PC-3 (cell line): Measurements from ENCODE around the gene LRFN4. TPM values are rescaled to one million over a fixed set of nuclear protein-coding genes. Genes with fewer than 3 reads are reported as not detected.

Source experiments
- ATAC-seq: fragments of 200-7000 bp; cut with Tn5 transposase; 2 replicates; pipeline ENCODE4 v1.9.1; 2020; ENCODE audit warnings: mild to moderate bottlenecking, moderate library complexity
- BruUV-seq: library from RNA; stranded (reverse); fragments of 400-500 nt; replicated peaks from 2 replicates; lab custom pipeline; 2021; lab: Mats Ljungman, UMichigan
- CTCF ChIA-PET: fragments of 300-600 bp; sonication (Branson Sonifier 250); formaldehyde crosslinking; loops from one replicate; lab custom pipeline; 2022; ENCODE audit warnings: antibody characterized with exemption; lab: Charles Lee
- POLR2A ChIA-PET: fragments of 300-600 bp; sonication (Branson Sonifier 250); formaldehyde crosslinking; loops from one replicate; lab custom pipeline; 2022; ENCODE audit warnings: antibody characterized with exemption; ENCODE audit not compliant: unreplicated experiment; lab: Charles Lee
- DNase-seq: peaks from one replicate; pipeline ENCODE4 v3.0.0-alpha.2; 2015
- H2AFZ ChIP-seq: fragments of 300-600 bp; sonication (generic); 2 replicates; pipeline ENCODE4 v1.6.0; 2016; ENCODE audit warnings: antibody characterized with exemption, low read length
- H3F3A ChIP-seq: fragments of 300-600 bp; sonication (generic); one replicate; pipeline ENCODE4 v1.6.0; 2017; ENCODE audit warnings: antibody characterized with exemption, low read length, control low read depth, mild to moderate bottlenecking; ENCODE audit not compliant: unreplicated experiment
- H3K27ac ChIP-seq: fragments of 300-600 bp; sonication (generic); 2 replicates; pipeline ENCODE4 v1.5.1; 2016; ENCODE audit warnings: mild to moderate bottlenecking, low read length
- H3K27me3 ChIP-seq: fragments of 300-600 bp; sonication (generic); 2 replicates; pipeline ENCODE4 v1.6.1; 2016; ENCODE audit warnings: low read length, mixed read lengths
- H3K36me3 ChIP-seq: fragments of 300-600 bp; sonication (generic); 2 replicates; pipeline ENCODE4 v1.6.1; 2016; ENCODE audit warnings: low read depth, mixed run types, low read length, mixed read lengths
- H3K4me1 ChIP-seq: fragments of 300-600 bp; sonication (generic); 2 replicates; pipeline ENCODE4 v1.5.1; 2016; ENCODE audit warnings: low read length; ENCODE audit not compliant: insufficient read depth
- H3K4me2 ChIP-seq: fragments of 300-600 bp; sonication (generic); 2 replicates; pipeline ENCODE4 v1.6.0; 2016; ENCODE audit warnings: low read length
- H3K4me3 ChIP-seq: fragments of 300-600 bp; sonication (generic); 2 replicates; pipeline ENCODE4 v1.5.1; 2016; ENCODE audit warnings: mild to moderate bottlenecking, low read length, mixed read lengths
- H3K79me2 ChIP-seq: fragments of 300-600 bp; sonication (generic); 2 replicates; pipeline ENCODE4 v1.6.1; 2017; ENCODE audit warnings: low read length, mixed read lengths
- H3K9ac ChIP-seq: fragments of 300-600 bp; sonication (generic); 2 replicates; pipeline ENCODE4 v1.6.0; 2016; ENCODE audit warnings: mild to moderate bottlenecking, low read length
- H3K9me2 ChIP-seq: fragments of 300-600 bp; sonication (generic); replicated peaks from 2 replicates; pipeline ENCODE4 v1.6.1; 2016; ENCODE audit warnings: mixed run types, low read length, mixed read lengths
- H3K9me3 ChIP-seq: fragments of 300-600 bp; sonication (generic); 2 replicates; pipeline ENCODE4 v1.6.1; 2016; ENCODE audit warnings: low read length, mixed read lengths
- H4K20me1 ChIP-seq: fragments of 300-600 bp; sonication (generic); 2 replicates; pipeline ENCODE4 v1.6.1; 2016; ENCODE audit warnings: low read length, mixed read lengths
- CTCF ChIP-seq: fragments of 300-600 bp; sonication (generic); conservative IDR thresholded peaks from 2 replicates; pipeline ENCODE4 v1.5.1; 2017; ENCODE audit warnings: antibody characterized with exemption, low read depth, mild to moderate bottlenecking, low read length
- EZH2 ChIP-seq: fragments of 300-600 bp; sonication (generic); IDR thresholded peaks from one replicate; pipeline ENCODE4 v1.6.1; 2017; ENCODE audit warnings: antibody characterized with exemption, mild to moderate bottlenecking, low read length; ENCODE audit not compliant: unreplicated experiment
- EZH2phosphoT487 ChIP-seq: fragments of 300-600 bp; sonication (generic); IDR thresholded peaks from 2 replicates; pipeline ENCODE4 v1.6.1; 2018; ENCODE audit warnings: mild to moderate bottlenecking, antibody characterized with exemption, low read length, borderline replicate concordance
- intact Hi-C: fragments of 100-400 bp; cut with micrococcal nuclease; formaldehyde crosslinking; loops from 2 replicates; pipeline ENCODE4 v1.9.0; 2023
- total RNA-seq: library from RNA; depleted of rRNA; stranded (reverse); fragments of >200 nt; gene quantifications from 2 replicates; pipeline ENCODE4 v1.2.3, GENCODE V29; 2014

Gene LRFN4
- total RNA-seq, 1 experiment from 2014 or later: 64.4 TPM

DNA sequence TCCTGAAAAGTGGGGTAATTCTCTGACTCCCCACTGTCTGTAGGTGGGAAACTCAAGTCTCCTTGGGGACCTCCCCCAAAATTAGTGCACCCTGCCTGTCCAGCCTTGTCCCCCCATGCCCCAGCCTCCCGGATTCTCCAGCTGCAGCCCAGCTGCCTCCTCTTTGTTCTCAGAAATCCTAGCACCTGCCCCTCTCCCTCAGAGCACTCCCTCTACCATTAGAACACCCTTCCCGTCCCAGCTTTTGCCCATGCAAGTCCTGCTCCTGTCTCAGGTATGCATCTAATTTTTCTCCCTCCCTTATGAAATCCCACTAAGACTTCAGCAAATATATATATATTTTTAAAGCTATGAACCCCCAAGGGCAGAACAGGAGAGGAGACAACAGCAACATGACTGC lies 37.3 kb downstream of the LRFN4 start:
- H3K79me2 ChIP-seq: no peaks in the 10 kb centered on the region
- no peak for ATAC-seq
- H3K4me3 ChIP-seq: no peak overlapping the region
- H3K9me2 ChIP-seq: no peaks in the 10 kb centered on the region
- no TSS peak for BruUV-seq
- H3K9me3 ChIP-seq: no peaks in the 10 kb centered on the region
- no peak for DNase-seq
- H3F3A ChIP-seq: no peaks in the 10 kb centered on the region
- H4K20me1 ChIP-seq: no peaks in the 10 kb centered on the region
- no peak overlapping the region for H2AFZ ChIP-seq
- peaks cover 18% of the 10 kb centered on the region for H3K4me1 ChIP-seq
- CTCF ChIA-PET: no interaction called here
- no peak overlapping the region for H3K27ac ChIP-seq
- no peaks in the 10 kb centered on the region for H3K36me3 ChIP-seq
- intact Hi-C loops: loop anchor here (5.0 kb wide), 1 partner anchor 73 kb away; no protein-coding TSS in a partner anchor
- no peaks in the 10 kb centered on the region for H3K27me3 ChIP-seq
- POLR2A ChIA-PET: no interaction called here
- TF ChIP-seq EZH2 (no peak), EZH2phosphoT487 (no peak), CTCF (no peak)
- H3K4me2 ChIP-seq: no peak overlapping the region
- H3K9ac ChIP-seq: no peak overlapping the region

DNA sequence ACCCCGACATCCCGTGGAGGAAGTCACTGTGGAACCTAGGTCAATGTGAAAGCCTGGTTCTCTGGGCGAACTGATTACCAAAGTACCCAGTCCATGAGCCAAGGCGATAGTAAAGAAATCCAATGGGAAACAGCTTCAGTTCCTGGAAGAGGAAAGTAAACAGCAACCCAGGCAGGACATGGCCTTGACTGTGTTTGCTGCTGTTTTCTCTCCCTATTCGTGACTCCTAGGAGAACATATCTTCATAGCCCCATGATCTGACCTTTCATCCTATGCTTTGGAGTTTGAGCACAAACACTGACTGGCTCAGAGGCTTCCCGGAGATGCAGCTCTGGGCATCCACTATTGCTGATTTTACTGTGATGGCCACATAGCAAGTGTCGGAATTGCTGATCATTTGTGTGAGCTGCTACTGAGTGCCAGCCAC lies 45.1 kb downstream of the LRFN4 start:
- ChIA-PET CTCF (interaction anchor here (0.6 kb wide), 1 partner anchor 120 kb away, joined by 4 read pairs; no protein-coding TSS in a partner anchor), POLR2A (no interaction called here)
- Histone ChIP-seq H2AFZ (no peak overlapping the region), H4K20me1 (no peaks in the 10 kb centered on the region), H3K4me3 (no peak overlapping the region), H3K4me1 (peaks cover 40% of the 10 kb centered on the region), H3K4me2 (no peak overlapping the region), H3F3A (no peaks in the 10 kb centered on the region), H3K79me2 (peaks cover 11% of the 10 kb centered on the region), H3K36me3 (no peaks in the 10 kb centered on the region), H3K27me3 (no peaks in the 10 kb centered on the region), H3K9me2 (no peaks in the 10 kb centered on the region), H3K9ac (no peak overlapping the region), H3K27ac (no peak overlapping the region), H3K9me3 (no peaks in the 10 kb centered on the region)
- TF ChIP-seq CTCF (no peak), EZH2 (no peak), EZH2phosphoT487 (no peak)
- BruUV-seq: no TSS peak
- intact Hi-C loops: no loop called here
- DNase-seq (no peak), ATAC-seq (no peak)

DNA sequence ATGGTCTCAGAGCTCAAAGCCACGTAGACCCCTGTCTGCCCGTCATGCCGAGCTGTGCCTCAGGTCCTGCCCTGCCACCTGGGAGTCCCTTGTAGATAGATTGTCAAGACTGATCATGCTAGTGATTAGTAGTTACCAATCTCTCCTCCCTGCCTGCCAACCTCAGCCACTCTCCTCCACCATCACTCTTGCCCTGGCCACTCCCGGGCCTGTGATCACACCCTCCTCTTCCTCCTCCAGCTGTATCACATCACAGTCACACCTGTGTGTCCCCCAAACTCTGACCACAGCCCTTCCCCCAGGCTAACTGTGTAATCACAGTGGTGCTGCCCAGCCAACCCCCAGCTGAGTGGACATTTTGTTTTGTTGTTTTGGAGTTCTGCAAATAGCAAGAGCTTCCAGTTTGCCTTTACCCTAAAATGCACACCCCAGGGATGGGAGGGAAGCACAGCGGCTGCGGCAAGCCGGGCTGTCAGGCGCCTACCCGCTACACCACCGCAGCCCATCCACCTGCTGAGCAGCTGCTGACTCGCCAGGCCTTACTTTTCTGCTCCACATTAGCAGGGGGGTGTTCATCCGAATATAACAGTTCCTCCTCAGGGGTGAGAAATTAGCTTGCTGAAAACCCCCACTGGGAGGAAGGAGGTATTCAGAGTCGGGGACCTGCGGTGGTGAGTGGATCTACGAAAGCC lies 45.8 kb downstream of the LRFN4 start:
- Histone ChIP-seq H3K9me3 (no peaks in the 10 kb centered on the region), H3K4me1 (peaks cover 40% of the 10 kb centered on the region), H3K79me2 (peaks cover 11% of the 10 kb centered on the region), H2AFZ (no peak overlapping the region), H3K9me2 (no peaks in the 10 kb centered on the region), H3F3A (no peaks in the 10 kb centered on the region), H3K4me3 (no peak overlapping the region), H3K36me3 (no peaks in the 10 kb centered on the region), H3K27me3 (no peaks in the 10 kb centered on the region), H3K9ac (no peak overlapping the region), H4K20me1 (no peaks in the 10 kb centered on the region), H3K4me2 (no peak overlapping the region), H3K27ac (no peak overlapping the region)
- BruUV-seq: no TSS peak
- POLR2A ChIA-PET: no interaction called here
- TF ChIP-seq EZH2phosphoT487: no peak
- no peak for TF ChIP-seq EZH2
- TF ChIP-seq CTCF: no peak
- intact Hi-C loops: no loop called here
- DNase-seq (no peak), ATAC-seq (no peak)
- CTCF ChIA-PET: no interaction called here
